ENCODE data around the gene NLGN1.
"Not testable (repeated sequence)": the region's sequence is repeated elsewhere in the genome, so short reads cannot be mapped to it uniquely, and the experiment has no call there.

NLGN1 gene
- 0 to 0.07 reads per million in 2 donors for total RNA-seq

GRCh38 chr3:173397161-173398110 lies at the start of gene NLGN1:
NLGN1 (plus strand) TSS chr3:173397744.
- no peak for DNase-seq

DNA sequence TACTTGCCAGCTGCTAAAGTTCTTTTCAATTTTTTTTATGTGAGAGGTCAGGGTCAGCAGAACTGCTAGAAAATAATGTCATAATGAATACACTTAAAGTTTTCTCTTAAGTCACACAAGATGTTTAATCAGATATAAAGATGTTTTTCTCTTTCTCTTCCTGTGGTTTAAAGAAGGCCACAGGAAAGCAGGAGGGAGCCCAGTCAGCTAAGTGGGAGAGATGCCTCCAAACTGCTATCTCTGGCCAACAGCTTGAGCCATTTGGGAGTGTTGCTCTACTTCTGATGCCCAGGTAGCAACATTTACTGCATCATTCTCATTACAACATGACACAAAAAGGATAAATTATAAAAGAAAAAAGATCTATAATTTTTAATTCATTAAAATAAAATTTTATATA lies 45.7 kb upstream of the NLGN1 start:
- no peak for DNase-seq

GRCh38 chr3:173353137-173353536 lies 44.4 kb upstream of the NLGN1 start:
- DNase-seq, result not testable (repeated sequence)

- DNase-seq, result no peak
Measured at GRCh38 chr3:173354124-173354523, 43.4 kb upstream of the NLGN1 start.

- DNase-seq, result no peak
Measured at GRCh38 chr3:173371848-173372487, 25.6 kb upstream of the NLGN1 start.

DNA sequence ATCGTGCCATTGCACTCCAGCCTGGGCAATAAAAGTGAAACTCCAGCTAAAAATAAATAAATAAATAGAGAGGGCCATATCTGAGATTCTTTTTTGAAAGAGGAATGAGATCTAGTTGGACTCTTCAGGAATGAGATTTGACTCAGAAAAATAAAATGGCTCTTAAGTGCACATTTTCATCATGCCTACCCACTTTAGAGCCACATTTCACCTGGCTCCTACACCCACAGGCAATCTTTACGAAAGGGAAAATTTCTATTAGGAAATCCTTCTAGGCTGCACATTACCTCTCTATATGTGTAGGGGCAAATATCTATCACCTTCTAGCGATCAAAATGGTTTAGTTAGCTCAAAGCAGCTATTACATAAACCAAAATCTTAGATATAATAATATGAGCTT lies 16.9 kb upstream of the NLGN1 start:
- no peak for DNase-seq

GRCh38 chr3:173381936-173382335 lies 15.6 kb upstream of the NLGN1 start:
- DNase-seq, result not testable (repeated sequence)

DNA sequence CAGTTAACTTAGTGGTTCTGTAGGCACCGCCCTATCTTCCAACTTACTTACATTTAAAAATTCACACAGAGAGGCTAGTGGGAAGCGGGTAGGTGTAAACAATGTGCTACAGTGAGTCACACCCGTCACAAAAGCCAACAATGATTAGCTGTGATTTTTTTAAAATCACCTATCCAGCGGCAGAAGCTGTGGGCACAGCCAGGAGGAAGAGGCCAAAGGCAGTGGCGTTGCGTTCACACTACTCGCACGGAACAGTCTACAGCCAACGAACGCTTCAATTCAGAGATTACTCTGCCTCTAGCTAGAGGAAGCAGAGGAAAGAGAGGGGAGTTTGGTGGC lies 2.5 kb upstream of the NLGN1 start:
- no peak for DNase-seq

DNA sequence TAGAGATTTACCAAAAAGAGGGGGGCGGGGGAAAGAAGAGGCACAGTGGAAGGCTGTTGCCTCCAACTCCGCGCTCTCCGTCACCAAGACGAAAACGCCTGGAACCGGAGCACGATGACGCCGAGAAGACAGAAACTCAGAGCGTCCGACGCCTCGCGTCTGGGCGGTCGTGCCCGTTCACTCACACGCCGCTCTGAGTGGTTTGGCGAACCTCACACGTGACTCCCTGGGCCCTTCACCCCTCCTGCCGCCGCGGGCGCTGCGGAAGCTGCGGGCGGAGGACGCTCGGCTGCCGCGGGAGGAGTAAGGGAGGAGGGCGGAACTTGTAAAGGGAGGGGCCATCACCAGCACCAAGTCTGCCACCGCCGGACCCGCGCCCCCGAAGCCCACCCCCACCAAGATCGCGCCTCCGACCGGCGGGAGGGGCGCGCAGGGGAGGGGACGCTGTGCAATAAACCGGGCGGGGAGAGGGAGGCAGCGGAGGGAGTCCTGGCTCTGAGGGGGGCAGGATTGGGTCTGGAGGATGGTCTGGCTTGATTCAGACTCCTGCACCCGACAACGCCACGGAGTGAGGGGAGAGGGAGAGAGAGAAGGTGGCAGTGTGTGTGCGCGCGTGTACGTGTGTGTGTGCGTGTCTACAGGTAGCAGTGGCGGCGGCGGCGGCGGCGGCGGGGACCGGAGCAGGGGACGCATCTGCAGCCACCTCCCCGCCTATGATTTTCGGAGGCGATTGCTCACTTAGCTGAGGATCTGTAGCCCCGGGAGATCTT lies 1.9 kb upstream of the NLGN1 start:
- DNase-seq, result no peak

GRCh38 chr3:173396191-173397041 lies 1.1 kb upstream of the NLGN1 start:
- no peak for DNase-seq

GRCh38 chr3:173398111-173398479 lies 551 bp downstream of the NLGN1 start:
- DNase-seq, result no peak

DNA sequence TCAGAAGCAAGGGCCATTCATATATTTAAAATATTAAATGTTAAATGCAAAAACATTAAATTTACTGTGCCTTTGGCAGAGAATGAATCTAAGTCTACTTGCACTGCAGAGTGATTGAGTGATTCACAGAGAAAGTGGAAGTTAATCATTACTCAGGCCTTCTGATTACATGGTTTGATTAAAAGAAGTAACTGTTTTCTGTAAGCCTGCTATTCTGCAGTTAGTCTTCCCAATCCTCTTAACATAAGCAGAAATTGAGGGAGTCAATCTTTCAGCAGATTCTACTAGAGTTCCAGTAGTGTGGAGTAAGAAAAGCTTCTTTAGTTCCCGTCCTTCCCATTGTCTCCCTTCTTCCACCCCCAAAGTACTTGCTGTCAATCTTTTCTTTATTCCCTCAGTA lies 1.5 kb downstream of the NLGN1 start:
- no peak for DNase-seq

- DNase-seq, result no peak
Measured at GRCh38 chr3:173401369-173401768, 3.8 kb downstream of the NLGN1 start.

GRCh38 chr3:173402656-173403055 lies 5.1 kb downstream of the NLGN1 start:
- no peak for DNase-seq

DNA sequence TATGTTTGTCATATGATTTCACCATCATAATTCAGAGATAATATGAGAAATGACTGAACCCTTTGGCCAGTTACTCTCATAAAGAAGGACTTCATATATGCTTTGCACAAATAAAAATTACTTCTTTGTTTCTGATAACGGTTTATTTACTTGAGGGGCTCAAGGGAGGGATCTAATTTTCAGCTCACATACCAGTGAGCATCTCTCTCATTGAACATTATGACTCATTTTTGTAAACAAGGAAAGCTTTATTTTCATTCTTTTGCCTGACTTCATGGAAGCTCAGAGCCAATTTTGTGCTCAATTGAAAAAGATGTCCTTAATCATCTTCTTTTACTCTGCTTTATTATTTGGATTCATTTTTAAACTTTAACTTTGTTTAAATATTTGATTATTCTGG lies 5.8 kb downstream of the NLGN1 start:
- no peak for DNase-seq

- no peak for DNase-seq
Measured at GRCh38 chr3:173404156-173404555, 6.6 kb downstream of the NLGN1 start.

- DNase-seq, result no peak
Measured at GRCh38 chr3:173410436-173410835, 12.9 kb downstream of the NLGN1 start.

DNA sequence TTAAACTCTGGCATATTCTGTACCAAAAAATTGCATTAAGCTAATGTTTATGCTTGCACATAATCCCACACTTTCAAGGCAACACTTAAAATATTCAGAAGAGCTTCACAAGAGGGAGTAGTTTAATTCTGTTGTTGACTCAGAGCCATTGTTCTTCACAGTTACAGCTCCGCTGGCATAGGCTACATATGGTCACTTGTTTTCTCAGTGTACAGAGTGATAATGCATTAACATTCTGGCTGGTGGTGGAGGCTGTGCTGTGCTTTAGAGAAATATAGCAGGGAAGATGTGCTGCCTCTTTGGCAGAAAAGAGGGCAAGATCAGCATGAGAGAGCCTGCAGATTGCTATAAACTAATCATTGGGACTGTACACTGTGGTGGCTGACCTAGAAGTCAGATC lies 13.3 kb downstream of the NLGN1 start:
- DNase-seq, result no peak

DNA sequence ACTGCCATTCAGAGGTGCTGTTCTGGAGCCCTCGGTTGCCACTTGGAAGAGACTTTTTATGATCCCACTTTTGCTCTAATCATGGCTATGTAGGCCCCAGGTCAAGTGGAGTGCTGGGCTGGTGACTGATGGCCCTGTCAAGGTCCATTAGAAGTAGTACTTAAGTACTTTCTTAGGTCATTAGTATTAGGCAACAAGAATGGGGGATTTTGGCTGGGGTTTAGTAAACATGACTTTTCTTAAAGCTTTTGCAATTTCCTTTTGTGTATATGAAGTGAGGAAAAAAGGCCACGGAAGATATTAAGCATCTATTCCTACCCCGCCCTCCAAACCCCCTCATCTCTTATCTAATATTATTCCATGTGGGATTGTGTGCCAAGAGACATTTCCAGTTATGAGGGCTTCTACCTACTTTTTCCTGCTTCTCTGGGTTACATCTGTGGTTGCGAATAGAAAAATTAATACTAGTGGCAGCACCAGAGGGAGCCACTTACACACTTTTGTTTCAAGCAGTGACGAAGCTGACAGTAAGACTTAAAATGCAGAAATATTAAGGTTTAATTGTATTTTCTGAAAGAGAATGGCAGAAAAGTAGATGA lies 13.9 kb downstream of the NLGN1 start:
- no peak for DNase-seq

DNA sequence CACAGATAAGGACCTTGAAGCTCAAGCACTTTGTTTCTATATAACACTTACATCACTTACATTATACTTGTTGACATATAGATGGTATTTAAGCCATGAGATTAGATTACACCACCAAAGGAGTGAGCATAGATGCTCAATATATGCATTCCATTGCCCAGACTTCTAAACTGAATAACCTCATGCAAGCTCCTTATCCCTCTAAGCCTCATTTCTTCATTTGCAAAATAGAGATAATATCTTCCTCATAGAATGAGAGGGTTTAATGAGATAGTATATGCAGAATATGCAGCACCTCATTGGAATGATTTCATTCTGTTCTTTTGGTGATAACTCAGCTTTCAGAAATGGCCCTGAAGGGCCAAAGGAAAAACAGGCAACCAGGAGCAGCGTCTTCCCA lies 18.5 kb downstream of the NLGN1 start:
- DNase-seq, result no peak

DNA sequence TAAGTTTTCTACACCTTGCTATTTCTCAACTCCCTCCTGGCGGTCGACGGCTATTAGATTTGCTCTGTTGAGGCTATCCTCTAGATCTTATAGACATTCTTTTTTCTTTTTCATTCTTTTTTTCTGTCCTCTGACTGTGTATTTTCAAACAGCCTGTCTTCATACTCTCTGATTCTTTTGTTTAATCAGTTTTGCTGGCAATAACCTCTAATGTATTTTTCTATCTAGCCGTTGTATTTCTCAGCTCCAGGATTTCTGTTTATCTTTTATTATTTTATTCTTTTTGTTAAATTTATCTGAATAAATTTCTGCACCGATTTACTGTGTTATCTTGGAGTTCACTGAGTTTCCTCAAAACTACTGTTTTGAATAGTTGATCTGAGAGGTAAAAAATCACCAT lies 31.5 kb downstream of the NLGN1 start:
- no peak for DNase-seq

DNA sequence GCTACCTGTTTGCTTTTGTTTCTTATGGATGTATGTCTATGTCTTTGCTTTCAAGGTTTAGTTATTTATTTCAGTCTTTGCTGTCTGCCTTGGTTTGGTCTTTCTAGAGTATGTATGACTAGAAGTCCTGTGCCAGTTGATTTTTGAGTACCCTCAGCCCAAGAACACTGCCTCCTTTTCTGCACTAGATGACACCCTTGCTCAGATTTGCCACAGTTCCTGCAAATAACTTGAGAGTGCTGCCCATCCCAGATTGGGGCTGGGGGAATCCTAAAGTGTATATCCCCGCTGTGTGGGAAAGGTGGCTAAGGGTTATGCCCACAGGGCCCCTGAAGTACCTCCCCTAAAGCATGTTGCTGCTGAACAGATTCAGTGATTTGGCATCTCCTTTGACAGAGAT lies 32.0 kb downstream of the NLGN1 start:
- no peak for DNase-seq
